NB4 (cell line): ENCODE data around the gene RSF1.

ENCODE experiments used
- DNase-seq: peaks from one replicate; pipeline ENCODE4 v3.0.0; 2010; ENCODE audit warnings: low read depth
- H3K4me3 ChIP-seq: one replicate; pipeline ENCODE4 v1.5.1; 2011; ENCODE audit warnings: mild to moderate bottlenecking, low read depth, low read length, moderate library complexity
- CTCF ChIP-seq: IDR thresholded peaks from one replicate; pipeline ENCODE4 v1.5.1; 2012; ENCODE audit warnings: low read depth, low read length
- MAX ChIP-seq: IDR thresholded peaks from 2 replicates; pipeline ENCODE4 v1.6.1; 2011; ENCODE audit warnings: low read depth, low read length
- MYC ChIP-seq: IDR thresholded peaks from 2 replicates; pipeline ENCODE4 v1.6.1; 2011; ENCODE audit warnings: low read depth, low read length

RSF1 gene

DNA sequence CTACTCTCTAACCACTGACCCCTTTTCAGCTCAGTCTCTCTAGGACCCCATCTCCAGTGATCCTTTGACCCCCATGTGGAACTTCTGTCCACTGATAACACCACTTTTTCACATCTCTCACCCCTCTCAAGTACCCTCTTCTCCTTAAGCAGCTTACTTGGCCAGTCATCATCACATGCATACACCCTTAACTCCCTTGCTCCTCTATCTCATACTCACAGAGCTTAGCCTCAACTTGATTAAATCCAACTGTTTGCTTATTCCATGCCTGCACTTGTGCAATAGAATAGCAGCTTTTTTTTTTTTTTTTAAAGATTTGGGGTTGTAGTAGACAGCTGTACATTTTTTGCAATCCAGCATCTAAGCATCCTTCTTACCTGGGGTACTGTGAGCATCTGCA, 208.6 kb downstream of the RSF1 start:
- H3K4me3 ChIP-seq, result no peak overlapping the region
- TF ChIP-seq MYC (no peak), CTCF (no peak), MAX (no peak)
- DNase-seq, result no peak
